GM12892 (cell line): ENCODE results near the gene OTUB2.

Source experiments
- POLR2A ChIP-seq: IDR thresholded peaks from 2 replicates; pipeline ENCODE4 v1.6.1; 2011; ENCODE audit warnings: low read depth, low read length, control low read depth
- POLR2AphosphoS5 ChIP-seq: IDR thresholded peaks from 2 replicates; pipeline ENCODE4 v1.6.1; 2011; ENCODE audit warnings: low read depth, low read length, control low read depth

- TF ChIP-seq POLR2A (no peak), POLR2AphosphoS5 (no peak)
Measured at GRCh38 chr14:94026889-94027469, 839 bp downstream of the OTUB2 start.
